HPDE6-E6E7 (cell line): Measurements from ENCODE around the gene FARS2.
A peak's percentile ranks its signal among the peaks of the same experiment; 100 is the strongest.

ENCODE experiments used
- DNase-seq: peaks from one replicate; pipeline ENCODE4 v3.0.0; 2011; ENCODE audit warnings: missing footprints; ENCODE audit errors: extremely low spot score

The FARS2 gene

GRCh38 chr6:5378331-5378730, 117.0 kb downstream of the FARS2 start:
- DNase-seq: no peak

GRCh38 chr6:5379647-5380242, 118.4 kb downstream of the FARS2 start:
- peak; percentile 19 for DNase-seq

- no peak for DNase-seq
These were observed 122.5 kb downstream of the FARS2 start for GRCh38 chr6:5383856-5384255.

GRCh38 chr6:5384276-5384675, 123.0 kb downstream of the FARS2 start:
- DNase-seq: no peak

GRCh38 chr6:5388326-5388725, 127.0 kb downstream of the FARS2 start:
- DNase-seq: no peak

GRCh38 chr6:5389086-5389745, 127.9 kb downstream of the FARS2 start:
- DNase-seq: no peak

GRCh38 chr6:5390177-5390576, 128.9 kb downstream of the FARS2 start:
- no peak for DNase-seq

- DNase-seq: no peak
These were observed 133.0 kb downstream of the FARS2 start for GRCh38 chr6:5394280-5394679.

GRCh38 chr6:5395719-5396118, 134.4 kb downstream of the FARS2 start:
- DNase-seq: no peak

GRCh38 chr6:5398530-5398929, 137.2 kb downstream of the FARS2 start:
- no peak for DNase-seq

- DNase-seq: no peak
These were observed 138.1 kb downstream of the FARS2 start for GRCh38 chr6:5399391-5399790.

GRCh38 chr6:5401845-5402738, 140.8 kb downstream of the FARS2 start:
- DNase-seq: no peak

GRCh38 chr6:5403076-5403475, 141.8 kb downstream of the FARS2 start:
- DNase-seq: no peak

- DNase-seq: no peak
These were observed 142.3 kb downstream of the FARS2 start for GRCh38 chr6:5403609-5404008.

GRCh38 chr6:5405976-5406375, 144.7 kb downstream of the FARS2 start:
- DNase-seq: no peak

- DNase-seq: no peak
These were observed 150.1 kb downstream of the FARS2 start for GRCh38 chr6:5411414-5411813.

GRCh38 chr6:5412017-5412416, 150.7 kb downstream of the FARS2 start:
- no peak for DNase-seq

- DNase-seq: no peak
These were observed 151.3 kb downstream of the FARS2 start for GRCh38 chr6:5412663-5413062.

GRCh38 chr6:5416250-5416649, 154.9 kb downstream of the FARS2 start:
- DNase-seq: no peak

GRCh38 chr6:5422321-5422915, 161.1 kb downstream of the FARS2 start:
- DNase-seq: peak; percentile 25

GRCh38 chr6:5423251-5423650, 161.9 kb downstream of the FARS2 start:
- no peak for DNase-seq

GRCh38 chr6:5424726-5425125, 163.4 kb downstream of the FARS2 start:
- DNase-seq: no peak
